Lung (tissue), 12 donors: ENCODE measurements around the gene ADAMTSL1. TPM values are rescaled to one million over a fixed set of nuclear protein-coding genes. Genes with fewer than 3 reads are reported as not detected.

Experiments
- ATAC-seq: fragments of 200-7000 bp; cut with Tn5 transposase; one replicate; pipeline ENCODE4 v1.9.1; 2020; ENCODE audit warnings: moderate number of reproducible peaks; ENCODE audit not compliant: insufficient read depth, low FRiP score
- DNase-seq, 3 donors: peaks; one replicate each; pipeline ENCODE4 v3.0.0-alpha.2; 2013 to 2017
- H3K27ac ChIP-seq, 2 donors: one replicate each; pipeline ENCODE4 v1.5.1; 2013; ENCODE audit warnings: mild to moderate bottlenecking in 2 of 2, moderate library complexity in 2 of 2, control low read depth in 1 of 2, inconsistent platforms in 1 of 2, low read depth in 1 of 2, low read length in 1 of 2
- H3K27me3 ChIP-seq, 3 donors: one replicate each; pipeline ENCODE4 v1.5.1; 2013; ENCODE audit warnings: low read length in 2 of 3; ENCODE audit not compliant: control insufficient read depth in 3 of 3, insufficient read depth in 3 of 3
- H3K36me3 ChIP-seq, 4 donors: one replicate each; pipeline ENCODE4 v1.5.1; 2013; ENCODE audit warnings: low read length in 4 of 4, mild to moderate bottlenecking in 1 of 4, moderate library complexity in 1 of 4; ENCODE audit not compliant: control insufficient read depth in 4 of 4, insufficient read depth in 4 of 4
- H3K4me1 ChIP-seq, 5 donors: one replicate each; pipeline ENCODE4 v1.5.1; 2013; ENCODE audit warnings: low read length in 5 of 5, mild to moderate bottlenecking in 2 of 5, moderate library complexity in 1 of 5; ENCODE audit not compliant: control insufficient read depth in 5 of 5, insufficient read depth in 5 of 5
- H3K4me3 ChIP-seq: one replicate; pipeline ENCODE4 v1.5.1; 2013; ENCODE audit warnings: mild to moderate bottlenecking, control low read depth, moderate library complexity
- H3K9ac ChIP-seq, 2 donors: one replicate each; pipeline ENCODE4 v1.5.1; 2013; ENCODE audit warnings: low read length in 2 of 2, control low read depth in 1 of 2; ENCODE audit not compliant: insufficient read depth in 1 of 2
- H3K9me3 ChIP-seq, 4 donors: one replicate each; pipeline ENCODE4 v1.5.1; 2013; ENCODE audit warnings: low read length in 3 of 4, mild to moderate bottlenecking in 1 of 4, moderate library complexity in 1 of 4; ENCODE audit not compliant: control insufficient read depth in 4 of 4, insufficient read depth in 3 of 4
- CTCF ChIP-seq: IDR thresholded peaks from 2 replicates; pipeline ENCODE4 v1.5.1; 2012; ENCODE audit warnings: mild to moderate bottlenecking; ENCODE audit errors: control extremely low read depth, extremely low read depth
- WGBS, 2 donors: extraction: QIAGEN DNeasy Blood & Tissue Kit; methylation state at CpG; one replicate each; pipeline ENCODE4 v1.1.7; 2013; 5-methylcytosine and 5-hydroxymethylcytosine counted together
- polyA plus RNA-seq, 2 donors: library from polyadenylated mRNA; stranded (reverse); fragments of 200-250 nt; gene quantifications; one replicate each; pipeline ENCODE4 v1.2.1, GENCODE V29; 2013
- total RNA-seq, 2 donors: library from RNA; depleted of rRNA in 1 of 2; stranded (reverse); fragments of >200 nt in 1 of 2; gene quantifications; one replicate each; pipeline ENCODE4 v1.2.1, GENCODE V29; 2014 to 2021
- donor health status: control.
- donor health status: control.
- donor health status: Bipolar disorder and iron deficiency.
- donor health status: healthy.
- donor health status: DM: yes; HTN: yes; CAD: no.

The ADAMTSL1 gene
- total and polyA plus RNA-seq, 4 donors = 0.25 to 36.2 (median 1.4) TPM

DNA sequence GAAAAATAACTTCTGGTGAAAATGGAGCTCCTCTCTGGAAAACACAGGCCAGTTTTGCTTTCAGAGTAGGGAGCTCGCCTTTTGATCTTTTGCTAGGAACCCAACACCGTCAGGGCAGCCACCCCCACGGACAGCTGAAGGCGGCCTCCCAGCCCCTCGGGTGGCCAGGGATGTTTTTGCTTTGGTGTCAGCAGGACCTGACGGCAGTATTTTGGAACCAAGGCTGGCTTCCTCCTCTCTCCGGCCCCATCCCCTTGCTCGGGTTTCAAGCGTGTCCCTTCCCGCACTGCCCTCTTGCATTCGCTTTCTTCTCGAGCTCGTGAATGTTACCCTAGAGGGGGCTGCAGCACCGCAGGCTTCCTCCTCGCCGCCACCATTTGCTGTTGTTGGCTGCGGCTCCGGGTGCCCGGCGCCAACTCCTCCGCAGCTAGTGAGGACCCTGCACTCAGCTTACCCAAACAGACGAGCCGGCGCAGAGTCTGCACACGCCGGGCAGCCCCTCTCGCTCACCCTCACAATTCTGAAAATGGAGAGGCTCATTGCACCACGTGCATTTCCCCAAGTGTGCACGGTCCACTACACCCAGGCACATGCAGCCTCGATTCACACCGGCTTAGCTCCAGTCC, 35.5 kb upstream of the ADAMTSL1 start:
- Histone ChIP-seq H3K27me3 (no peaks in the 10 kb centered on the region), H3K9ac (peak overlapping the region in 1 of 2 donors; percentile 40), H3K36me3 (no peaks in the 10 kb centered on the region), H3K27ac (peak overlapping the region; percentile 17 to 53), H3K4me1 (peaks cover 0 to 25% (median 7%) of the 10 kb centered on the region in 5 donors), H3K4me3 (no peak overlapping the region), H3K9me3 (no peaks in the 10 kb centered on the region)
- TF ChIP-seq CTCF = no peak
- ATAC-seq = peak; percentile 23
- 5 to 6% methylated on average over 31 of the region's 31 CpGs for WGBS, 2 donors
- peak; percentile 81 to 90 (median 89) for DNase-seq

DNA sequence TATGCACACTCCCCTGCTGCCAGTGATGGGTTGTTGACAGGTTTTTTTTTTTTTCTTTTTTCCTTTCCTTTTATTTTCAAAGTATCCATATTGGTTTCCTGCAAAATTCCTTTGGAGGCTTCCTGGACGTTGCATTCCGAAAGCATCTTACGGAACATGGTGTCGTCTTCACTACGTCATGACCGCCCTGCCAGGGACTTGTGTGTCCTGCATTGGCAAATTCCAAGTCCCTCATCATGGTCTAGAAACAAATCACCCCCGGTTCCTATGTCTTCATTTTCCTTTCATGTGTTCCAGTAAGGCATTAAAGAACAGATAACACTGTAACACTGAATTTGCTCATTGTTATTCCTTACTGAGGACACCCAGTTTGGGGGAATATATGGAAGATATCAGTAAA, 35.0 kb upstream of the ADAMTSL1 start:
- Histone ChIP-seq H3K9me3 (no peaks in the 10 kb centered on the region), H3K9ac (no peak overlapping the region), H3K36me3 (no peaks in the 10 kb centered on the region), H3K27me3 (no peaks in the 10 kb centered on the region), H3K4me1 (peaks cover 0 to 25% (median 7%) of the 10 kb centered on the region in 5 donors), H3K4me3 (no peak overlapping the region), H3K27ac (no peak overlapping the region)
- DNase-seq (no peak), ATAC-seq (no peak)
- no peak for TF ChIP-seq CTCF
- WGBS, 2 donors = 66 to 81% methylated on average over 7 of the region's 7 CpGs

DNA sequence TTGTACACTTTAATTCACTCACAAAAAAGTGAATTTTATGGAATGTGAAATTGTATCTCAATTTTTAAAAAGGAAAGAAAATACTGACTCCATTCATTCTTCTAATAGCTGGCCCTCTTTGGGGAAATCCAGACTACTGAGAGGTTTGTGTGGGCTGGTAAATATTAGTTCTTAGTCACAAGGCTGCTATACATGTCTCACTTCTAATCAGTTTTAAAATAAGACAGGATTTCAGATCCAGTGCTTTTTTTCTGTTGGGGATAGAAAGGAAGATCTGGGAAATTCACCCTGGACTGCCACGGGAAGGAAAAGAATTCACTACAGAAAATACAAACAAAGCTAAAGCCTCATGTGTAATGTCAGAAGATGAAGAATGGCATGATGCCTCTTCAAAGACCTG, 32.7 kb upstream of the ADAMTSL1 start:
- DNase-seq (no peak), ATAC-seq (no peak)
- no peaks in the 10 kb centered on the region for H3K36me3 ChIP-seq
- H3K9ac ChIP-seq = no peak overlapping the region
- H3K27ac ChIP-seq = no peak overlapping the region
- no peak overlapping the region for H3K4me3 ChIP-seq
- H3K9me3 ChIP-seq = no peaks in the 10 kb centered on the region
- WGBS, 2 donors = 40 to 77% methylated on average over 1 of the region's 1 CpG
- no peaks in the 10 kb centered on the region for H3K27me3 ChIP-seq
- TF ChIP-seq CTCF = no peak
- peaks cover 0 to 25% (median 7%) of the 10 kb centered on the region in 5 donors for H3K4me1 ChIP-seq
